Testis (tissue), 2 donors: ENCODE data around the gene RAET1G.
"Not testable (repeated sequence)": the region's sequence is repeated elsewhere in the genome, so short reads cannot be mapped to it uniquely, and the experiment has no call there.

Experiments
- POLR2A ChIP-seq: fragments of 450-650 bp; IDR thresholded peaks from one replicate; pipeline ENCODE4 v1.6.1; 2017; ENCODE audit warnings: antibody characterized with exemption, mild to moderate bottlenecking, moderate library complexity
- TF ChIP-seq, protein P1 (sequence below), 3 experiments: fragments of 450-650 bp in 2 of 3; fragments of 200-600 bp in 1 of 3; sonication (generic) in 1 of 3; IDR thresholded peaks; one replicate each; pipeline ENCODE4 v1.5.1; 2016 to 2019; ENCODE audit warnings: antibody characterized with exemption in 3 of 3, mild to moderate bottlenecking in 2 of 3, moderate library complexity in 1 of 3

DNA sequence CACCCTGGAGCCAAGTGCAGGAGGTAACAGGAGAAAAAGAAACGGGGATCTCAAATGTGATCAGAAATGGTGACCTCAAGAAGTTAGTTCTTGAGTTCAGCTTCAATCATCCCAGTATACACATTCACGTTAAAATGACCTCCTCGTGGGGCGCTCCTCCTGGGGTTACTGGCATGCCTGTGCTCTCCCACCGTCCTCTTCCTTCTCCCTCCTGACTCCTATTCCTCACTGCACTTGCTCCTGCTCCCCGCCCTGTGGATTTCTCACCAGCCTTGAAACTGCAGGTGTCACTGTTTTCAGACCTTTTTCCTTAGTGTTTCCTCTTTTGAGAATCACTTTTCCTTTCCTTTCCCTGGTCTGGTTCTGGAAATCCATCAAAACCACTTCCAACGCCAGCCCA is 23.7 kb upstream of the RAET1G start:
- TF ChIP-seq, protein P1, sequence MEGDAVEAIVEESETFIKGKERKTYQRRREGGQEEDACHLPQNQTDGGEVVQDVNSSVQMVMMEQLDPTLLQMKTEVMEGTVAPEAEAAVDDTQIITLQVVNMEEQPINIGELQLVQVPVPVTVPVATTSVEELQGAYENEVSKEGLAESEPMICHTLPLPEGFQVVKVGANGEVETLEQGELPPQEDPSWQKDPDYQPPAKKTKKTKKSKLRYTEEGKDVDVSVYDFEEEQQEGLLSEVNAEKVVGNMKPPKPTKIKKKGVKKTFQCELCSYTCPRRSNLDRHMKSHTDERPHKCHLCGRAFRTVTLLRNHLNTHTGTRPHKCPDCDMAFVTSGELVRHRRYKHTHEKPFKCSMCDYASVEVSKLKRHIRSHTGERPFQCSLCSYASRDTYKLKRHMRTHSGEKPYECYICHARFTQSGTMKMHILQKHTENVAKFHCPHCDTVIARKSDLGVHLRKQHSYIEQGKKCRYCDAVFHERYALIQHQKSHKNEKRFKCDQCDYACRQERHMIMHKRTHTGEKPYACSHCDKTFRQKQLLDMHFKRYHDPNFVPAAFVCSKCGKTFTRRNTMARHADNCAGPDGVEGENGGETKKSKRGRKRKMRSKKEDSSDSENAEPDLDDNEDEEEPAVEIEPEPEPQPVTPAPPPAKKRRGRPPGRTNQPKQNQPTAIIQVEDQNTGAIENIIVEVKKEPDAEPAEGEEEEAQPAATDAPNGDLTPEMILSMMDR (IDR thresholded peaks at IDR 0.05), result not testable (repeated sequence)
- not testable (repeated sequence) for TF ChIP-seq POLR2A
